Muscle layer of duodenum (tissue), 2 donors: ENCODE data around the gene EPAS1.
A peak's percentile ranks its signal among the peaks of the same experiment; 100 is the strongest.

Source experiments
- H3K27ac ChIP-seq: one replicate; pipeline ENCODE4 v1.7.0; 2013; ENCODE audit warnings: mild to moderate bottlenecking, low read length
- H3K27me3 ChIP-seq: one replicate; pipeline ENCODE4 v1.7.0; 2013; ENCODE audit warnings: low read depth, mild to moderate bottlenecking, control low read depth, low read length
- H3K36me3 ChIP-seq, 2 donors: one replicate each; pipeline ENCODE4 v1.7.0; 2013; ENCODE audit warnings: low read length in 2 of 2, control low read depth in 1 of 2, mild to moderate bottlenecking in 1 of 2; ENCODE audit not compliant: insufficient read depth in 2 of 2, control insufficient read depth in 1 of 2
- H3K4me1 ChIP-seq, 2 donors: one replicate each; pipeline ENCODE4 v1.7.0; 2013; ENCODE audit warnings: low read length in 2 of 2, mild to moderate bottlenecking in 2 of 2, control low read depth in 1 of 2, moderate library complexity in 1 of 2; ENCODE audit not compliant: insufficient read depth in 2 of 2, control insufficient read depth in 1 of 2
- H3K4me3 ChIP-seq, 2 donors: one replicate each; pipeline ENCODE4 v1.7.0; 2013; ENCODE audit warnings: low read length in 2 of 2, low read depth in 1 of 2, mild to moderate bottlenecking in 1 of 2
- H3K9me3 ChIP-seq, 2 donors: one replicate each; pipeline ENCODE4 v1.7.0; 2013; ENCODE audit warnings: low read length in 2 of 2, control low read depth in 1 of 2, mild to moderate bottlenecking in 1 of 2; ENCODE audit not compliant: control insufficient read depth in 1 of 2
- donor health status: healthy.

Gene EPAS1

GRCh38 chr2:46327627-46328026 lies 30.4 kb downstream of the EPAS1 start:
- no peaks in the 10 kb centered on the region for H3K36me3 ChIP-seq

GRCh38 chr2:46328291-46328690 lies 31.1 kb downstream of the EPAS1 start:
- Histone ChIP-seq H3K4me1 (peaks cover 0 to 31% of the 10 kb centered on the region in 2 donors), H3K36me3 (no peaks in the 10 kb centered on the region), H3K9me3 (no peaks in the 10 kb centered on the region), H3K27me3 (no peaks in the 10 kb centered on the region), H3K4me3 (no peak overlapping the region), H3K27ac (no peak overlapping the region)

More at GRCh38 chr2:46327627-46328026, 30.4 kb downstream of the EPAS1 start:
- H3K27ac ChIP-seq = no peak overlapping the region
- H3K9me3 ChIP-seq = no peaks in the 10 kb centered on the region
- H3K4me1 ChIP-seq = peaks cover 0 to 31% of the 10 kb centered on the region in 2 donors
- no peaks in the 10 kb centered on the region for H3K27me3 ChIP-seq
- H3K4me3 ChIP-seq = no peak overlapping the region

GRCh38 chr2:46328829-46329228 lies 31.6 kb downstream of the EPAS1 start:
- no peak overlapping the region for H3K4me3 ChIP-seq
- no peaks in the 10 kb centered on the region for H3K36me3 ChIP-seq
- no peaks in the 10 kb centered on the region for H3K9me3 ChIP-seq
- H3K27ac ChIP-seq = no peak overlapping the region
- peaks cover 0 to 32% of the 10 kb centered on the region in 2 donors for H3K4me1 ChIP-seq
- H3K27me3 ChIP-seq = no peaks in the 10 kb centered on the region

- H3K27me3 ChIP-seq = no peaks in the 10 kb centered on the region
- H3K36me3 ChIP-seq = no peaks in the 10 kb centered on the region
- no peak overlapping the region for H3K27ac ChIP-seq
- peaks cover 4 to 37% of the 10 kb centered on the region in 2 donors for H3K4me1 ChIP-seq
- H3K4me3 ChIP-seq = no peak overlapping the region
- no peaks in the 10 kb centered on the region for H3K9me3 ChIP-seq
Observed at GRCh38 chr2:46329340-46329739, 32.1 kb downstream of the EPAS1 start.

- Histone ChIP-seq H3K9me3 (no peaks in the 10 kb centered on the region), H3K4me1 (peaks cover 12 to 40% of the 10 kb centered on the region in 2 donors), H3K27me3 (no peaks in the 10 kb centered on the region), H3K36me3 (peaks cover 0 to 2% of the 10 kb centered on the region in 2 donors), H3K4me3 (no peak overlapping the region), H3K27ac (no peak overlapping the region)
Observed at GRCh38 chr2:46329803-46330775, 32.9 kb downstream of the EPAS1 start.

- peaks cover 12 to 43% of the 10 kb centered on the region in 2 donors for H3K4me1 ChIP-seq
- no peak overlapping the region for H3K27ac ChIP-seq
- no peak overlapping the region for H3K4me3 ChIP-seq
- peaks cover 0 to 4% of the 10 kb centered on the region in 2 donors for H3K36me3 ChIP-seq
- no peaks in the 10 kb centered on the region for H3K9me3 ChIP-seq
- no peaks in the 10 kb centered on the region for H3K27me3 ChIP-seq
Observed at GRCh38 chr2:46331109-46331766, 34.0 kb downstream of the EPAS1 start.

- peak overlapping the region; percentile 39 for H3K27ac ChIP-seq
- H3K36me3 ChIP-seq = peaks cover 0 to 4% of the 10 kb centered on the region in 2 donors
- H3K4me3 ChIP-seq = no peak overlapping the region
- H3K4me1 ChIP-seq = peaks cover 12 to 46% of the 10 kb centered on the region in 2 donors
- no peaks in the 10 kb centered on the region for H3K9me3 ChIP-seq
- no peaks in the 10 kb centered on the region for H3K27me3 ChIP-seq
Observed at GRCh38 chr2:46332686-46333281, 35.6 kb downstream of the EPAS1 start.

GRCh38 chr2:46333912-46334311 lies 36.7 kb downstream of the EPAS1 start:
- H3K27me3 ChIP-seq = no peaks in the 10 kb centered on the region
- H3K4me1 ChIP-seq = peaks cover 12 to 52% of the 10 kb centered on the region in 2 donors
- H3K36me3 ChIP-seq = peaks cover 0 to 4% of the 10 kb centered on the region in 2 donors
- no peaks in the 10 kb centered on the region for H3K9me3 ChIP-seq
- no peak overlapping the region for H3K4me3 ChIP-seq
- peak overlapping the region; percentile 81 for H3K27ac ChIP-seq

GRCh38 chr2:46334389-46335271 lies 37.4 kb downstream of the EPAS1 start:
- peak overlapping the region; percentile 81 for H3K27ac ChIP-seq
- peaks cover 12 to 53% of the 10 kb centered on the region in 2 donors for H3K4me1 ChIP-seq
- H3K36me3 ChIP-seq = peaks cover 0 to 4% of the 10 kb centered on the region in 2 donors
- H3K27me3 ChIP-seq = no peaks in the 10 kb centered on the region
- H3K9me3 ChIP-seq = no peaks in the 10 kb centered on the region
- H3K4me3 ChIP-seq = peak overlapping the region in 1 of 2 donors; percentile 52

GRCh38 chr2:46335391-46336282 lies 38.4 kb downstream of the EPAS1 start:
- H3K9me3 ChIP-seq = no peaks in the 10 kb centered on the region
- peaks cover 0 to 4% of the 10 kb centered on the region in 2 donors for H3K36me3 ChIP-seq
- peak overlapping the region; percentile 37 to 52 for H3K4me3 ChIP-seq
- peaks cover 19 to 50% of the 10 kb centered on the region in 2 donors for H3K4me1 ChIP-seq
- peak overlapping the region; percentile 81 for H3K27ac ChIP-seq
- H3K27me3 ChIP-seq = no peaks in the 10 kb centered on the region
